Naive thymus-derived CD4-positive, alpha-beta T cell (primary cell): Measurements from ENCODE around the gene TTC7B. TPM values are rescaled to one million over a fixed set of nuclear protein-coding genes. Genes with fewer than 3 reads are reported as not detected.
A peak's percentile ranks its signal among the peaks of the same experiment; 100 is the strongest.

Experiments used
- ATAC-seq: fragments of 150-1000 bp; cut with Tn5 transposase; 2 replicates; pipeline ENCODE4 v1.10.0; 2021; ENCODE audit warnings: mild to moderate bottlenecking, moderate library complexity
- CTCF ChIA-PET: fragments of 350-600 bp; sonication (Branson Sonifier 250); formaldehyde crosslinking; loops from one replicate; lab custom pipeline; 2021; ENCODE audit warnings: antibody characterized with exemption; lab: Charles Lee
- POLR2A ChIA-PET: fragments of 350-600 bp; sonication (Branson Sonifier 250); formaldehyde crosslinking; loops from one replicate; lab custom pipeline; 2021; ENCODE audit warnings: antibody characterized with exemption, inconsistent platforms; lab: Charles Lee
- DNase-seq, 9 donors: peaks; one replicate each; pipeline versions ENCODE4 v3.0.0 to v3.0.0-alpha.2; 2020 to 2022; ENCODE audit warnings: mixed read lengths in 1 of 9
- H3K27ac ChIP-seq: one replicate; pipeline ENCODE4 v1.7.0; 2013; ENCODE audit warnings: mild to moderate bottlenecking, low read depth, low read length, moderate library complexity
- H3K27me3 ChIP-seq, 2 donors: one replicate each; pipeline ENCODE4 v1.7.0; 2013; ENCODE audit warnings: low read length in 2 of 2, mild to moderate bottlenecking in 2 of 2, moderate library complexity in 2 of 2; ENCODE audit not compliant: control insufficient read depth in 2 of 2, insufficient read depth in 2 of 2
- H3K36me3 ChIP-seq, 3 experiments: 1 replicate in 2 of 3; 2 replicates in 1 of 3; pipeline ENCODE4 v1.7.0; 2013; ENCODE audit warnings: low read length in 3 of 3, mild to moderate bottlenecking in 3 of 3, moderate library complexity in 1 of 3; ENCODE audit not compliant: insufficient read depth in 3 of 3, control insufficient read depth in 2 of 3
- H3K4me1 ChIP-seq, 2 donors: one replicate each; pipeline ENCODE4 v1.7.0; 2013; ENCODE audit warnings: low read length in 2 of 2, mild to moderate bottlenecking in 2 of 2, moderate library complexity in 1 of 2; ENCODE audit not compliant: control insufficient read depth in 2 of 2, insufficient read depth in 2 of 2
- H3K4me3 ChIP-seq: 2 replicates; pipeline ENCODE4 v1.7.0; 2013; ENCODE audit warnings: mild to moderate bottlenecking, low read length
- H3K9me3 ChIP-seq, 3 experiments: 1 replicate in 2 of 3; 2 replicates in 1 of 3; pipeline ENCODE4 v1.7.0; 2013; ENCODE audit warnings: low read length in 3 of 3; ENCODE audit not compliant: control insufficient read depth in 2 of 3
- H3K27ac Mint-ChIP-seq, 9 donors: one replicate each; pipeline ENCODE4 v1.8.0; 2020 to 2022; ENCODE audit warnings: mixed read lengths in 9 of 9, mild to moderate bottlenecking in 8 of 9, moderate library complexity in 5 of 9, inconsistent platforms in 2 of 9
- H3K27me3 Mint-ChIP-seq, 5 donors: one replicate each; pipeline ENCODE4 v1.8.0; 2021 to 2022; ENCODE audit warnings: mixed read lengths in 5 of 5, mild to moderate bottlenecking in 1 of 5
- H3K36me3 Mint-ChIP-seq, 5 donors: one replicate each; pipeline ENCODE4 v1.8.0; 2020 to 2022; ENCODE audit warnings: mixed read lengths in 5 of 5, mild to moderate bottlenecking in 3 of 5, inconsistent platforms in 1 of 5
- H3K4me1 Mint-ChIP-seq, 7 donors: one replicate each; pipeline ENCODE4 v1.8.0; 2020 to 2022; ENCODE audit warnings: mixed read lengths in 7 of 7, mild to moderate bottlenecking in 3 of 7, inconsistent platforms in 1 of 7
- H3K4me3 Mint-ChIP-seq, 10 donors: one replicate each; pipeline ENCODE4 v1.8.0; 2020 to 2022; ENCODE audit warnings: mild to moderate bottlenecking in 10 of 10, mixed read lengths in 10 of 10, moderate library complexity in 6 of 10, inconsistent platforms in 2 of 10
- H3K9me3 Mint-ChIP-seq, 11 donors: one replicate each; pipeline ENCODE4 v1.8.0; 2020 to 2022; ENCODE audit warnings: mixed read lengths in 11 of 11, mild to moderate bottlenecking in 4 of 11, inconsistent platforms in 1 of 11, moderate library complexity in 1 of 11
- intact Hi-C, 2 donors: fragments of 100-400 bp; cut with micrococcal nuclease; formaldehyde crosslinking; loops; one replicate each; pipeline ENCODE4 v1.15.1; 2023
- polyA plus RNA-seq, 2 donors: library from polyadenylated mRNA; unstranded; fragments of 300-500 nt; fragmentation: Illumina TruSeq; gene quantifications; one replicate each; pipeline ENCODE4 v1.2.3, GENCODE V29; 2021
- total RNA-seq, 6 experiments: library from RNA in 5 of 6; stranded (reverse) in 5 of 6; gene quantifications; 1 replicate in 5 of 6; 2 replicates in 1 of 6; pipeline ENCODE4 v1.2.3 and lab custom pipeline; 2021 to 2026

The TTC7B gene
- total and polyA plus RNA-seq, 7 experiments from 2014 or later, result 0.08 to 9.5 (median 3.4) TPM; not detected in 2

DNA sequence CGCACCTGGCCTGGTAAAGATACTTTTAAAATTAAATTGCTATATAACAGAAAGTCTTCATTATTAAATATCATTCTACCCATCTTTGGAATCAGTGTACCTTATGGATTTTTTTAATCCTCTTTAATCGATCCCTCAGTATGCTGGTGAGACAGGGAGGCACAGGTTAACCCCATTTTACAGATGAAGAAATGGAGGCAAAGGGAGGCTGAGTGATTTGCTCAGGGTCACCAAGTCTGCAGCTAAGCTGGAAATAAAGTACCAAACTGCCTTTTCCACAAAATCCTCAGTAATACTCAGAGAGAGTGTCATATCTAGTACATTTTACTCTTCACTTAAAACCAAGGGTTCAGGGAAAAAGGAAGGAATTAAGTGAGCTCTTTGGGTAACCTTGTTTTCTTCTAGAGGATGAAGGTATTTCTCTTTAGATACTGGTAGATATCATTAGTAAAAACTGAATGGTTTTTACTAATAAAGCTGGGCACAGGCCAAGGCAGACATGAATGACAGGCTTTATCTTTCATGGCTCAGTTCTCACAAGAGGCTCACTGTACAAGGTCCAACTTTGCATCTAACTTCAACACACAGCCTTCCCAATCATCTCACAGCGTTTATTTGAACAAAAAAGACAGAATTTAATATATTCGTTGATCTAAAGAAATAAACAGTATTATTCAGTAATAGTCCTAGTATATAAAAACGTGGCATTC, 35.3 kb upstream of the TTC7B start:
- peaks cover 0 to 2% (median 0%) of the 10 kb centered on the region in 11 donors for H3K9me3 Mint-ChIP-seq
- CTCF ChIA-PET, result interaction anchor here (0.7 kb wide), 1 partner anchor 23 kb away, joined by 3 read pairs; no protein-coding TSS in a partner anchor
- Histone ChIP-seq H3K9me3 (no peaks in the 10 kb centered on the region), H3K4me3 (no peak overlapping the region), H3K4me1 (no peaks in the 10 kb centered on the region), H3K36me3 (peaks cover 0 to 6% (median 0%) of the 10 kb centered on the region in 3 experiments), H3K27me3 (no peaks in the 10 kb centered on the region), H3K27ac (no peak overlapping the region)
- intact Hi-C loops, result no loop called here
- ATAC-seq (no peak), DNase-seq (no peak)
- H3K27ac Mint-ChIP-seq, result no peak overlapping the region
- H3K4me1 Mint-ChIP-seq, result peaks cover 0 to 2% (median 0%) of the 10 kb centered on the region in 7 donors
- H3K27me3 Mint-ChIP-seq, result no peaks in the 10 kb centered on the region
- H3K36me3 Mint-ChIP-seq, result peaks cover 0 to 16% (median 7%) of the 10 kb centered on the region in 5 donors
- H3K4me3 Mint-ChIP-seq, result no peak overlapping the region
- POLR2A ChIA-PET, result no interaction called here

- H3K36me3 Mint-ChIP-seq, result peaks cover 0 to 24% (median 11%) of the 10 kb centered on the region in 5 donors
- Histone ChIP-seq H3K4me3 (no peak overlapping the region), H3K27ac (no peak overlapping the region), H3K9me3 (no peaks in the 10 kb centered on the region), H3K4me1 (no peaks in the 10 kb centered on the region), H3K27me3 (no peaks in the 10 kb centered on the region), H3K36me3 (peaks cover 0 to 6% (median 0%) of the 10 kb centered on the region in 3 experiments)
- no peak overlapping the region for H3K4me3 Mint-ChIP-seq
- POLR2A ChIA-PET, result no interaction called here
- no peak for DNase-seq
- no peak overlapping the region for H3K27ac Mint-ChIP-seq
- peaks cover 0 to 2% (median 0%) of the 10 kb centered on the region in 7 donors for H3K4me1 Mint-ChIP-seq
- CTCF ChIA-PET, result no interaction called here
- peaks cover 0 to 2% (median 0%) of the 10 kb centered on the region in 11 donors for H3K9me3 Mint-ChIP-seq
- H3K27me3 Mint-ChIP-seq, result no peaks in the 10 kb centered on the region
- intact Hi-C loops, result no loop called here
- no peak for ATAC-seq
Observed at GRCh38 chr14:90850487-90850886, 34.3 kb upstream of the TTC7B start.

DNA sequence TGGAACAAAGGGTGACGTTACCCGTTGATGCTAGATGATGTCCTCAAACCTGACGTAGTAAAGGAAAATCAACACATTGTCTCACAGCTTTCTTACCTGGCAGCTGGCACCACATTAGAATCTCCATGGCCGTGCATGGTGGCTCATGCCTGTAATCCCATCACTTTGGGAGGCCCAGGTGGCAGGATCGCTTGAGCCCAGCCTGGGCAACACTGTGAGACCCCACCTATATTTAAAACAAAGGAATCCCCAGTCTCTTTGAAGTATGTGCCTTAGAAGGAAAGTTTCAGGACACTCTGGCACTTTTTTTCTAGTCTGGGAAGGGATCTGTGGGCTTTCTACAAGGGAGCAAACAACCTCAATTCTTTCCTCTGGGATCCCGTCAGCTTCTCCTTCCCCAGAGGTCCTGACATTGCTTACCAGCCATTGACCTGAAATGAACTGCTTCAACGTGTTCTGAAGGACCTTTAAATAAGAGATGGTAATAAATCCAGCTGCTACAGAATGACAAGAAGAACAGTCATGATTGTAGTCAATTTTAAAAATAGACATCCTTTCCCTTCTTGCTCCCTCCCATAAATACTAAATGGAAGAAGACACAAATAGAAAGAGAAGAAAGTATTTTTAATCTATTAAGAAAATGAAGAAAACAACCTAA, 33.7 kb upstream of the TTC7B start:
- Histone ChIP-seq H3K27me3 (no peaks in the 10 kb centered on the region), H3K27ac (no peak overlapping the region), H3K4me1 (no peaks in the 10 kb centered on the region), H3K36me3 (peaks cover 0 to 6% (median 0%) of the 10 kb centered on the region in 3 experiments), H3K4me3 (no peak overlapping the region), H3K9me3 (no peaks in the 10 kb centered on the region)
- intact Hi-C loops, result no loop called here
- Mint-ChIP-seq H3K4me3 (no peak overlapping the region), H3K4me1 (no peaks in the 10 kb centered on the region), H3K36me3 (peaks cover 0 to 26% (median 7%) of the 10 kb centered on the region in 5 donors), H3K27me3 (no peaks in the 10 kb centered on the region), H3K27ac (no peak overlapping the region), H3K9me3 (peaks cover 0 to 2% (median 0%) of the 10 kb centered on the region in 11 donors)
- ATAC-seq (no peak), DNase-seq (no peak)
- CTCF ChIA-PET, result no interaction called here
- POLR2A ChIA-PET, result no interaction called here

GRCh38 chr14:90848944-90849731, 32.9 kb upstream of the TTC7B start:
- peak overlapping the region in 2 of 9 donors; percentile 38 to 58 for H3K27ac Mint-ChIP-seq
- peaks cover 0 to 2% (median 0%) of the 10 kb centered on the region in 11 donors for H3K9me3 Mint-ChIP-seq
- Histone ChIP-seq H3K36me3 (peaks cover 0 to 6% (median 0%) of the 10 kb centered on the region in 3 experiments), H3K27me3 (no peaks in the 10 kb centered on the region), H3K4me1 (no peaks in the 10 kb centered on the region), H3K27ac (no peak overlapping the region), H3K9me3 (no peaks in the 10 kb centered on the region), H3K4me3 (no peak overlapping the region)
- ATAC-seq (no peak), DNase-seq (no peak)
- POLR2A ChIA-PET, result no interaction called here
- intact Hi-C loops, result no loop called here
- no peaks in the 10 kb centered on the region for H3K27me3 Mint-ChIP-seq
- CTCF ChIA-PET, result no interaction called here
- H3K4me3 Mint-ChIP-seq, result no peak overlapping the region
- no peaks in the 10 kb centered on the region for H3K4me1 Mint-ChIP-seq
- peaks cover 0 to 26% (median 7%) of the 10 kb centered on the region in 5 donors for H3K36me3 Mint-ChIP-seq

- Mint-ChIP-seq H3K9me3 (peaks cover 0 to 2% (median 0%) of the 10 kb centered on the region in 11 donors), H3K27ac (no peak overlapping the region), H3K4me3 (no peak overlapping the region), H3K36me3 (peaks cover 0 to 26% (median 7%) of the 10 kb centered on the region in 5 donors), H3K4me1 (peaks cover 0 to 5% (median 3%) of the 10 kb centered on the region in 7 donors), H3K27me3 (no peaks in the 10 kb centered on the region)
- CTCF ChIA-PET, result no interaction called here
- no peaks in the 10 kb centered on the region for H3K27me3 ChIP-seq
- H3K4me3 ChIP-seq, result no peak overlapping the region
- peaks cover 0 to 6% (median 0%) of the 10 kb centered on the region in 3 experiments for H3K36me3 ChIP-seq
- no peaks in the 10 kb centered on the region for H3K4me1 ChIP-seq
- DNase-seq, result no peak
- ATAC-seq, result no peak
- POLR2A ChIA-PET, result no interaction called here
- no peaks in the 10 kb centered on the region for H3K9me3 ChIP-seq
- H3K27ac ChIP-seq, result no peak overlapping the region
- intact Hi-C loops, result no loop called here
Observed at GRCh38 chr14:90846511-90846910, 30.3 kb upstream of the TTC7B start.

DNA sequence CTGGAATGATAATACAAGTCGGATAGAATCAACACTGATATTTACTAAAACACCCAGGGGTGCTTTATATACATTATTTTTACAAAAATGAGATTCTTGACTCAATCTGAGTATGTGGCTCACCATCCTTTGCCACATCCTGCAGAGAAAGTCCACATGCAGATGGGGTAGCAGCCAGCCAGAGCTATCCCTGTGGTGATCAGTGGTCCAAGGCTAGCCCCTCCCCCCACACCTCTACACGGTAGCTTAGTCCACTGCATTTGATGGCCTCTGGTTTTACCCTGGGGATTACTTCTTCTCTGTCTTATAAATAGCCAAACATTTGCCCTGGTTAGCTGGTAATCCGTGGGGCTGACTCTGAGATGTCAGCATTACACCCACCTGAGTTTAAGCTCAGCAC, 28.1 kb upstream of the TTC7B start:
- no peaks in the 10 kb centered on the region for H3K27me3 ChIP-seq
- Mint-ChIP-seq H3K27me3 (peaks cover 0 to 6% (median 0%) of the 10 kb centered on the region in 5 donors), H3K9me3 (peaks cover 0 to 2% (median 0%) of the 10 kb centered on the region in 11 donors), H3K4me3 (no peak overlapping the region), H3K4me1 (peaks cover 0 to 6% (median 3%) of the 10 kb centered on the region in 7 donors), H3K36me3 (peaks cover 0 to 24% (median 12%) of the 10 kb centered on the region in 5 donors), H3K27ac (peak overlapping the region in 1 of 9 donors; percentile 38)
- ChIA-PET POLR2A (interaction anchor here (0.9 kb wide), 1 partner anchor 28 kb away, joined by 3 read pairs; no protein-coding TSS in a partner anchor), CTCF (interaction anchor here (0.7 kb wide), 1 partner anchor 124 kb away, joined by 3 read pairs; no protein-coding TSS in a partner anchor)
- peaks cover 0 to 6% (median 0%) of the 10 kb centered on the region in 3 experiments for H3K36me3 ChIP-seq
- H3K4me1 ChIP-seq, result no peaks in the 10 kb centered on the region
- DNase-seq, result no peak
- ATAC-seq, result no peak
- no peak overlapping the region for H3K4me3 ChIP-seq
- H3K9me3 ChIP-seq, result no peaks in the 10 kb centered on the region
- intact Hi-C loops, result no loop called here
- no peak overlapping the region for H3K27ac ChIP-seq
